Suprapubic skin (tissue), 4 donors: ENCODE measurements around the gene AHNAK. TPM values are rescaled to one million over a fixed set of nuclear protein-coding genes. Genes with fewer than 3 reads are reported as not detected.
"Not testable (repeated sequence)": the region's sequence is repeated elsewhere in the genome, so short reads cannot be mapped to it uniquely, and the experiment has no call there.

Experiments used
- DNase-seq, 2 donors: peaks; one replicate each; pipeline ENCODE4 v3.0.0-alpha.2; 2019; ENCODE audit warnings: low spot score in 2 of 2
- H3K27ac ChIP-seq: fragments of 200-600 bp; sonication (generic); one replicate; pipeline ENCODE4 v1.5.1; 2019
- H3K27me3 ChIP-seq: fragments of 200-600 bp; sonication (generic); one replicate; pipeline ENCODE4 v1.5.1; 2019
- H3K36me3 ChIP-seq: fragments of 200-600 bp; sonication (generic); one replicate; pipeline ENCODE4 v1.5.1; 2019
- H3K4me1 ChIP-seq: fragments of 200-600 bp; sonication (generic); one replicate; pipeline ENCODE4 v1.5.1; 2019
- H3K4me3 ChIP-seq: fragments of 200-600 bp; sonication (generic); one replicate; pipeline ENCODE4 v1.5.1; 2019; ENCODE audit warnings: mild to moderate bottlenecking
- H3K9me3 ChIP-seq: fragments of 200-600 bp; sonication (generic); one replicate; pipeline ENCODE4 v1.5.1; 2019
- CTCF ChIP-seq, 2 donors: fragments of 200-600 bp in 1 of 2; fragments of 450-650 bp in 1 of 2; sonication (generic) in 1 of 2; IDR thresholded peaks; one replicate each; pipeline ENCODE4 v1.5.1; 2016 to 2019; ENCODE audit warnings: antibody characterized with exemption in 2 of 2, mild to moderate bottlenecking in 1 of 2, moderate library complexity in 1 of 2
- EP300 ChIP-seq: sonication (generic); formaldehyde crosslinking; IDR thresholded peaks from one replicate; pipeline ENCODE4 v1.6.1; 2017; ENCODE audit warnings: antibody characterized with exemption
- POLR2A ChIP-seq, 2 donors: fragments of 450-650 bp; IDR thresholded peaks; one replicate each; pipeline ENCODE4 v1.6.1; 2017; ENCODE audit warnings: antibody characterized with exemption in 2 of 2, mild to moderate bottlenecking in 2 of 2, moderate library complexity in 2 of 2
- POLR2AphosphoS5 ChIP-seq, 3 donors: sonication (generic); formaldehyde crosslinking; IDR thresholded peaks; one replicate each; pipeline ENCODE4 v1.6.1; 2017; ENCODE audit warnings: antibody characterized with exemption in 3 of 3
- WGBS: methylation state at CpG from one replicate; pipeline ENCODE4 v1.1.5; 2018; 5-methylcytosine and 5-hydroxymethylcytosine counted together
- total RNA-seq, 4 donors: library from RNA; depleted of rRNA; stranded (reverse); fragments of >200 nt; gene quantifications; one replicate each; pipeline ENCODE4 v1.1.0, GENCODE V29; 2016

AHNAK gene
- total RNA-seq, 4 donors from 2014 or later, result 1,174 to 1,475 (median 1,322) TPM

GRCh38 chr11:62554387-62555167 is 8.0 kb upstream of the AHNAK start:
- 20% methylated on average over 6 of the region's 7 CpGs for WGBS
- Histone ChIP-seq H3K27ac (peak overlapping the region; percentile 98), H3K36me3 (peaks cover 15% of the 10 kb centered on the region), H3K9me3 (no peaks in the 10 kb centered on the region), H3K27me3 (no peaks in the 10 kb centered on the region), H3K4me3 (peak overlapping the region; percentile 36), H3K4me1 (peaks cover 95% of the 10 kb centered on the region)
- peak in 1 of 2 donors; percentile 85 for DNase-seq
- TF ChIP-seq POLR2A (IDR thresholded peaks at IDR 0.05) (no peak), CTCF (IDR thresholded peaks at IDR 0.05) (no peak), POLR2AphosphoS5 (IDR thresholded peaks at IDR 0.05) (no peak), EP300 (no peak)

DNA sequence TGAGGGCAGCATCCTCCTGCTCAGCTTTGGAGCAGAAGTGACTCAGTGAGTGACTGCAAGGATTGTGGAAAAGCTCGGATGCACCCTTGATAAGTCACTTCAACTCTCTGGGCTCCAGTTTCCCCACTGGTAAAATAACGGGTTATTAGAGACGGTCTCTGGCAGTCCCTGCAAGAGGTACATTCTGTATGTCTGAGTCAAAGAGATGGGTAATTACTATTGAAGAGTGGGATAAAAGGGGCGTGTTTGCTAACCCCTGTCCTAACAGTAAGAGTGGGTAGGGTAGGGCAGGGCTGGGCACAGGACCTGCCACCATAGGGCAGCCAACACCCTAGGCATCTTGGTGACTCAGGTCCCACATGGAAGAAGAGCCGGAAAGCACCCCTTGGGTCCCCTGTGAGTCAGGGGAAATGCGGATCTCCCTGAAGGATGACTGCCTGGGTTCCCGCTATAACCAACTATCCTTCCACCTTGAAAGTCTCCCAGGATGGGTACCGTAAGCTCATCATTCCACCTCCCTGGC is 7.3 kb upstream of the AHNAK start:
- peak in 1 of 2 donors; percentile 76 for DNase-seq
- TF ChIP-seq POLR2A (IDR thresholded peaks at IDR 0.05) (no peak), POLR2AphosphoS5 (IDR thresholded peaks at IDR 0.05) (no peak), EP300 (no peak), CTCF (IDR thresholded peaks at IDR 0.05) (no peak)
- no peaks in the 10 kb centered on the region for H3K27me3 ChIP-seq
- peak overlapping the region; percentile 36 for H3K4me3 ChIP-seq
- peak overlapping the region; percentile 98 for H3K27ac ChIP-seq
- peaks cover 8% of the 10 kb centered on the region for H3K36me3 ChIP-seq
- H3K9me3 ChIP-seq, result no peaks in the 10 kb centered on the region
- H3K4me1 ChIP-seq, result peaks cover 96% of the 10 kb centered on the region
- WGBS, result 45% methylated on average over 8 of the region's 8 CpGs

DNA sequence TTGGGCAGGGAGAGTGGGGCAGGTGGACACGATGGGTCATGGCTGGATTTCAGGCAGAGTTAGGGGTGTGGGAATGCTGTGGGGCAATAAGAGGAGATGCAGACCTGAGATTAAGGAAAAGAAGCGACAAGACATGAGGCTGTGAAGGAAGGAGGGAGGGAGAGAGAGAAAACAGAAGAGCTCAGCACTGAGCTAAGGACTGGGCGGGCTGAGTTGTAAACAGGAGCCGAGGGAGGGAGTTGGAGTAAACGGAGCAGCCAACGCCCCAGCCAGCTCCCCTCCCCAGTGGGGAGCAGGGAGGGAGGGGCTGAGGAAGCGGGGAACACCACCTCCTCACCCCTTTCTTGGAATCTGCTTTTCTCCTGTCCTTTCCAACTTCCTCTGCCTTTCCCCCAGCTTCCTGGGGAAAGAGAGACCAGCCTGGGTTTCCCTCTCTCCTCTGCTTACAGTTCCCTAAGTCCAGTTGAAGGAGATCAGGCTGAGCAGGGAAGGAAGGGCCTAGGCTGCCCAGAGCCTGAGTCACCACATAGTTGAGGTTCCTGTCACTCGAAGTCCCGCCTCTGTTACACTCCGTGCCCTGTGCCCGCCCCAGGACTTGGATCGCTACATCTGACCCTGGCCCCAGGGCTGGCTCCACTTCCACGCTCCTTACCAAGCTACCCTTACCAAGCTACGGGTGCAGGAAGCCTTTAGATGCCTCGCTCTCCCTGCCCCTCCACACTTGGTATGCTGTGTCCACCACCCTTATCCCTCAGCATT is 6.7 kb upstream of the AHNAK start:
- WGBS, result 4% methylated on average over 15 of the region's 15 CpGs

DNA sequence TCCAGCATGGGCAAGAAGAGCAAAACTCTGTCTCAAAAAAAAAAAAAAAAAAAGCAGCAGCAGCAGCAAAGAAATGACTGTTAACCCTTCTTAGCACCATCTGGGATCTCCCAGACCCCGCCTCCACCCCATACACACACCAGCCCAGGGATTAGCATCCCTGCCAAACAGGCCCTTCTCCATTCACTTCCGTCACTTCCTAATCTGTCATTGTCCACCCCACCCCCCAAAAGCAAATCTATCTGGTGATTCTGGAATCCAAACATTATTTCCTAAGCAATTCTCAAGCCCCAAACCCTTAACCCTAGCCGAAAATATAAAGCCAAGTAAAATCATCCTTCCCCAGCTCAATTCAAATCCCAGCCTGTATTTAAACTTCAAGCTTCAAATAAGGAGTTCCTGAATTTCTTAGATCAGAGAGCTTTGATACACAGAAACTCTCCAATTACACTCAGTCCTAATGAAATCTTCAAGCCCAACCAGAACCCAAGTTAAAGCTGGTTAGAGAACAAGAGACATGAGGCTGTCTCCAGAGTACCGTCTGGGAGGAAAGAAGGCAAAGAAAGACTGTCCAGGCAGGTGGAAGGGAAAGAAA is 6.0 kb upstream of the AHNAK start:
- H3K9me3 ChIP-seq, result no peaks in the 10 kb centered on the region
- no peak for TF ChIP-seq EP300
- TF ChIP-seq POLR2A (IDR thresholded peaks at IDR 0.05), result no peak
- H3K27me3 ChIP-seq, result no peaks in the 10 kb centered on the region
- no peak for DNase-seq
- H3K36me3 ChIP-seq, result no peaks in the 10 kb centered on the region
- H3K27ac ChIP-seq, result peak overlapping the region; percentile 98
- peak overlapping the region; percentile 36 for H3K4me3 ChIP-seq
- WGBS, result 7% methylated on average over 4 of the region's 4 CpGs
- H3K4me1 ChIP-seq, result peaks cover 98% of the 10 kb centered on the region

More for the DNA sequence above, 6.7 kb upstream of the AHNAK start:
- DNase-seq, result peak; percentile 93 to 94
- Histone ChIP-seq H3K27ac (peak overlapping the region; percentile 98), H3K36me3 (peaks cover 3% of the 10 kb centered on the region), H3K27me3 (no peaks in the 10 kb centered on the region), H3K4me1 (peaks cover 98% of the 10 kb centered on the region), H3K4me3 (peak overlapping the region; percentile 36), H3K9me3 (no peaks in the 10 kb centered on the region)
- TF ChIP-seq EP300 (no peak), POLR2AphosphoS5 (IDR thresholded peaks at IDR 0.05) (peak in 2 of 3 donors; percentile 36 to 46), CTCF (IDR thresholded peaks at IDR 0.05) (no peak), POLR2A (IDR thresholded peaks at IDR 0.05) (peak in 1 of 2 donors; percentile 35)

GRCh38 chr11:62550478-62550877 is 3.9 kb upstream of the AHNAK start:
- not testable (repeated sequence) for H3K9me3 ChIP-seq, H3K27ac ChIP-seq
- WGBS, result 89% methylated on average over 2 of the region's 2 CpGs

More at GRCh38 chr11:62550478-62550877, 3.9 kb upstream of the AHNAK start:
- H3K4me1 ChIP-seq, result peaks cover 83% of the 10 kb centered on the region
- H3K4me3 ChIP-seq, DNase-seq, H3K27me3 ChIP-seq, H3K36me3 ChIP-seq: not testable (repeated sequence)
